PC-3 (cell line): ENCODE measurements around the gene ATIC.

Experiments used
- CTCF ChIP-seq: fragments of 300-600 bp; sonication (generic); conservative IDR thresholded peaks from 2 replicates; pipeline ENCODE4 v1.5.1; 2017; ENCODE audit warnings: antibody characterized with exemption, low read depth, mild to moderate bottlenecking, low read length
- EZH2 ChIP-seq: fragments of 300-600 bp; sonication (generic); IDR thresholded peaks from one replicate; pipeline ENCODE4 v1.6.1; 2017; ENCODE audit warnings: antibody characterized with exemption, mild to moderate bottlenecking, low read length; ENCODE audit not compliant: unreplicated experiment
- EZH2phosphoT487 ChIP-seq: fragments of 300-600 bp; sonication (generic); IDR thresholded peaks from 2 replicates; pipeline ENCODE4 v1.6.1; 2018; ENCODE audit warnings: mild to moderate bottlenecking, antibody characterized with exemption, low read length, borderline replicate concordance

GRCh38 chr2:215395687-215396460 lies 84.0 kb downstream of the ATIC start:
- TF ChIP-seq EZH2 (no peak), CTCF (no peak), EZH2phosphoT487 (no peak)
